HCT116 (cell line): ENCODE results near the gene HCFC1. TPM values are rescaled to one million over a fixed set of nuclear protein-coding genes. Genes with fewer than 3 reads are reported as not detected.
A peak's percentile ranks its signal among the peaks of the same experiment; 100 is the strongest.

Experiments used
- ATAC-seq: fragments of 200-7000 bp; cut with Tn5 transposase; 2 replicates; pipeline ENCODE4 v1.9.1; 2020; ENCODE audit warnings: mild to moderate bottlenecking, moderate library complexity
- BruUV-seq: library from RNA; stranded (reverse); fragments of 400-500 nt; replicated peaks from 2 replicates; lab custom pipeline; 2021; lab: Mats Ljungman, UMichigan
- CTCF ChIA-PET: fragments of 300-600 bp; sonication (Branson Sonifier 250); formaldehyde crosslinking; loops from one replicate; lab custom pipeline; 2021; ENCODE audit warnings: antibody characterized with exemption; lab: Charles Lee
- POLR2A ChIA-PET: fragments of 300-600, 350-600 bp; sonication (Branson Sonifier 250); formaldehyde crosslinking; loops from one replicate; lab custom pipeline; 2021; ENCODE audit warnings: antibody characterized with exemption; lab: Charles Lee
- RAD21 ChIA-PET, 2 experiments: fragments of 300-600 bp; sonication (Branson Sonifier 250); formaldehyde crosslinking; loops; one replicate each; lab custom pipeline; 2023; ENCODE audit warnings: low total read pairs in 2 of 2; ENCODE audit not compliant: uncharacterized antibody in 2 of 2, unreplicated experiment in 2 of 2, low non-redundant PET in 1 of 2; lab: Charles Lee
- DNase-seq: peaks from one replicate; pipeline ENCODE4 v3.0.0-alpha.2; 2010; ENCODE audit warnings: low read depth, low spot score
- H2AFZ ChIP-seq: fragments of 200-600 bp; shearing (Covaris generic), sonication (generic); 2 replicates; pipeline ENCODE4 v1.6.1; 2017; ENCODE audit warnings: low read depth, mixed run types, mixed read lengths, antibody characterized with exemption, low read length; ENCODE audit not compliant: poor library complexity, severe bottlenecking
- H3K27ac ChIP-seq: 2 replicates; pipeline ENCODE4 v1.5.1; 2012; ENCODE audit warnings: low read depth, low read length
- H3K27me3 ChIP-seq: fragments of 200-600 bp; sonication (generic); 2 replicates; pipeline ENCODE4 v1.6.1; 2016; ENCODE audit warnings: mixed run types, low read length, mixed read lengths; ENCODE audit not compliant: insufficient read depth
- H3K36me3 ChIP-seq, 2 experiments: fragments of 200-500 bp in 1 of 2; fragments of 200-600 bp in 1 of 2; sonication (Bioruptor generic) in 1 of 2; sonication (generic) in 1 of 2; 2 replicates each; pipeline versions ENCODE4 v1.5.1 to v1.6.1; 2014 to 2016; ENCODE audit warnings: low read length in 2 of 2, inconsistent platforms in 1 of 2, mixed read lengths in 1 of 2, mixed run types in 1 of 2; ENCODE audit not compliant: insufficient read depth in 2 of 2, control insufficient read depth in 1 of 2
- H3K4me1 ChIP-seq, 2 experiments: fragments of 200-600 bp in 1 of 2; sonication (generic) in 1 of 2; 2 replicates each; pipeline versions ENCODE4 v1.5.1 to v1.6.1; 2012 to 2017; ENCODE audit warnings: low read length in 2 of 2, inconsistent platforms in 1 of 2, mild to moderate bottlenecking in 1 of 2, mixed read lengths in 1 of 2, mixed run types in 1 of 2, moderate library complexity in 1 of 2; ENCODE audit not compliant: insufficient read depth in 2 of 2, control insufficient read depth in 1 of 2
- H3K4me2 ChIP-seq: fragments of 200-600 bp; sonication (generic); 2 replicates; pipeline ENCODE4 v1.6.1; 2017; ENCODE audit warnings: mixed run types, low read length, mixed read lengths
- H3K4me3 ChIP-seq, 2 experiments: fragments of 200-600 bp in 1 of 2; sonication (generic) in 1 of 2; replicated peaks in 1 of 2; 2 replicates each; pipeline ENCODE4 v1.5.1; 2011 to 2016; ENCODE audit warnings: low read length in 2 of 2, control low read depth in 1 of 2, low read depth in 1 of 2, mild to moderate bottlenecking in 1 of 2, mixed read lengths in 1 of 2, mixed run types in 1 of 2
- H3K79me2 ChIP-seq: fragments of 200-600 bp; sonication (generic); 2 replicates; pipeline ENCODE4 v1.6.1; 2017; ENCODE audit warnings: mild to moderate bottlenecking, mixed run types, low read length, moderate library complexity, mixed read lengths; ENCODE audit not compliant: insufficient read depth
- H3K9ac ChIP-seq: fragments of 200-600 bp; sonication (generic); 2 replicates; pipeline ENCODE4 v1.6.1; 2016; ENCODE audit warnings: low read length, mixed read lengths
- H3K9me2 ChIP-seq: fragments of 200-600 bp; sonication (generic), shearing (Covaris generic); 2 replicates; pipeline ENCODE4 v1.6.1; 2017; ENCODE audit warnings: mixed run types, mild to moderate bottlenecking, moderate library complexity; ENCODE audit not compliant: insufficient read depth
- H3K9me3 ChIP-seq, 2 experiments: fragments of 200-500 bp in 1 of 2; fragments of 200-600 bp in 1 of 2; sonication (Bioruptor generic) in 1 of 2; sonication (generic) in 1 of 2; 2 replicates each; pipeline ENCODE4 v1.6.1; 2014 to 2017; ENCODE audit warnings: low read length in 2 of 2, mixed read lengths in 2 of 2, inconsistent platforms in 1 of 2, low read depth in 1 of 2, mild to moderate bottlenecking in 1 of 2, mixed run types in 1 of 2, moderate library complexity in 1 of 2; ENCODE audit not compliant: control insufficient read depth in 1 of 2, insufficient read depth in 1 of 2
- H4K20me1 ChIP-seq: fragments of 200-600 bp; sonication (generic), shearing (Covaris generic); 2 replicates; pipeline ENCODE4 v1.6.1; 2017; ENCODE audit warnings: mixed run types, mild to moderate bottlenecking, moderate library complexity; ENCODE audit not compliant: insufficient read depth
- FOSL1 ChIP-seq: IDR thresholded peaks from 2 replicates; pipeline ENCODE4 v1.6.1; 2012; ENCODE audit warnings: low read depth
- POLR2A ChIP-seq: IDR thresholded peaks from 2 replicates; pipeline ENCODE4 v1.7.0; 2011; ENCODE audit warnings: borderline replicate concordance; ENCODE audit not compliant: insufficient read depth, insufficient read length; ENCODE audit errors: extremely low read depth
- SIN3A ChIP-seq: IDR thresholded peaks from 2 replicates; pipeline ENCODE4 v1.6.1; 2012; ENCODE audit warnings: low read depth
- ZFX ChIP-seq: fragments of 450-650 bp; IDR thresholded peaks from 2 replicates; pipeline ENCODE4 v1.6.1; 2017
- intact Hi-C: fragments of 100-400 bp; cut with micrococcal nuclease; formaldehyde crosslinking; loops from 2 replicates; pipeline ENCODE4 v1.10.0; 2022
- total RNA-seq: library from RNA; stranded (reverse); gene quantifications from one replicate; pipeline ENCODE4 v1.2.1, GENCODE V29; 2021; ENCODE audit not compliant: unreplicated experiment
- TF ChIP-seq, protein P1 (sequence below): IDR thresholded peaks from 2 replicates; pipeline ENCODE4 v1.6.1; 2012; ENCODE audit warnings: low read depth

Gene HCFC1
- total RNA-seq, 1 experiment from 2014 or later: 72.8 TPM

DNA sequence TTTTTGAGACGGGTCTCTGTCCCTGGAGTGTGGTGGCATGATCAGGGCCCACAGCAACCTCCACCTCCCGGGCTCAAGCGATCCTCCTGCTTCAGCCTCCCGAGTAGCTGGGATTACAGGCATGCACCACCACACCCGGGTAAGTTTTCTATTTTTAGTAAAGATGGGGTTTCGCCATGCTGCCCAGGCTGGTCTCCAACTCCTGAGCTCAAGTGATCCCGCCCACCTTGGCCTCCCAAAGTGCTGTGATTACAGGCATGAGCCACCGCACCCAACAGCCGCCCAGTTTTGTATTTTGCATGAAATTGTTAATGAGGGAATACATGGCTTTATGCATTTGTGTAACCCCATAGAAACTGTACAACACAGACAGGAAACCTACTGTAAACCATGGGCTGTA is 42.8 kb downstream of the HCFC1 start:
- BruUV-seq: no TSS peak
- no peak overlapping the region for H2AFZ ChIP-seq
- H3K36me3 ChIP-seq: peaks cover 0 to 5% of the 10 kb centered on the region in 2 experiments; a peak in 2 of 4 replicates
- ATAC-seq: no peak
- no peaks in the 10 kb centered on the region for H3K27me3 ChIP-seq
- no peaks in the 10 kb centered on the region for H3K9me3 ChIP-seq
- no peak for DNase-seq
- H4K20me1 ChIP-seq: no peaks in the 10 kb centered on the region
- H3K4me1 ChIP-seq: peaks cover 24 to 46% of the 10 kb centered on the region in 2 experiments
- ChIA-PET POLR2A (interaction anchor here (0.8 to 2.3 kb wide), 6 partner anchors 10 to 455 kb away, joined by 3 to 10 read pairs (median 4); partner anchors contain the start of genes HCFC1, IDH3G, RENBP and SSR4), CTCF (interaction anchor here (2.5 kb wide), 1 partner anchor 19 kb away, joined by 14 read pairs; no protein-coding TSS in a partner anchor), RAD21 (no interaction called here)
- H3K9ac ChIP-seq: peak overlapping the region; percentile 25; the same call in 1 of the 2 replicates
- peak overlapping the region; percentile 56 for H3K4me2 ChIP-seq
- H3K79me2 ChIP-seq: peaks cover 42% of the 10 kb centered on the region
- H3K27ac ChIP-seq: peak overlapping the region; percentile 62
- TF ChIP-seq POLR2A: no peak
- TF ChIP-seq, protein P1, sequence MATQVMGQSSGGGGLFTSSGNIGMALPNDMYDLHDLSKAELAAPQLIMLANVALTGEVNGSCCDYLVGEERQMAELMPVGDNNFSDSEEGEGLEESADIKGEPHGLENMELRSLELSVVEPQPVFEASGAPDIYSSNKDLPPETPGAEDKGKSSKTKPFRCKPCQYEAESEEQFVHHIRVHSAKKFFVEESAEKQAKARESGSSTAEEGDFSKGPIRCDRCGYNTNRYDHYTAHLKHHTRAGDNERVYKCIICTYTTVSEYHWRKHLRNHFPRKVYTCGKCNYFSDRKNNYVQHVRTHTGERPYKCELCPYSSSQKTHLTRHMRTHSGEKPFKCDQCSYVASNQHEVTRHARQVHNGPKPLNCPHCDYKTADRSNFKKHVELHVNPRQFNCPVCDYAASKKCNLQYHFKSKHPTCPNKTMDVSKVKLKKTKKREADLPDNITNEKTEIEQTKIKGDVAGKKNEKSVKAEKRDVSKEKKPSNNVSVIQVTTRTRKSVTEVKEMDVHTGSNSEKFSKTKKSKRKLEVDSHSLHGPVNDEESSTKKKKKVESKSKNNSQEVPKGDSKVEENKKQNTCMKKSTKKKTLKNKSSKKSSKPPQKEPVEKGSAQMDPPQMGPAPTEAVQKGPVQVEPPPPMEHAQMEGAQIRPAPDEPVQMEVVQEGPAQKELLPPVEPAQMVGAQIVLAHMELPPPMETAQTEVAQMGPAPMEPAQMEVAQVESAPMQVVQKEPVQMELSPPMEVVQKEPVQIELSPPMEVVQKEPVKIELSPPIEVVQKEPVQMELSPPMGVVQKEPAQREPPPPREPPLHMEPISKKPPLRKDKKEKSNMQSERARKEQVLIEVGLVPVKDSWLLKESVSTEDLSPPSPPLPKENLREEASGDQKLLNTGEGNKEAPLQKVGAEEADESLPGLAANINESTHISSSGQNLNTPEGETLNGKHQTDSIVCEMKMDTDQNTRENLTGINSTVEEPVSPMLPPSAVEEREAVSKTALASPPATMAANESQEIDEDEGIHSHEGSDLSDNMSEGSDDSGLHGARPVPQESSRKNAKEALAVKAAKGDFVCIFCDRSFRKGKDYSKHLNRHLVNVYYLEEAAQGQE: no peak
- TF ChIP-seq FOSL1: no peak
- no peak for TF ChIP-seq ZFX
- no peak for TF ChIP-seq SIN3A
- peak overlapping the region; percentile 27 to 35; a peak in 3 of 4 replicates for H3K4me3 ChIP-seq
- no peaks in the 10 kb centered on the region for H3K9me2 ChIP-seq
- intact Hi-C loops: no loop called here
